ENCODE results near the gene ADO.
A peak's percentile ranks its signal among the peaks of the same experiment; 100 is the strongest.
"Not testable (repeated sequence)": the region's sequence is repeated elsewhere in the genome, so short reads cannot be mapped to it uniquely, and the experiment has no call there.

The ADO gene

DNA sequence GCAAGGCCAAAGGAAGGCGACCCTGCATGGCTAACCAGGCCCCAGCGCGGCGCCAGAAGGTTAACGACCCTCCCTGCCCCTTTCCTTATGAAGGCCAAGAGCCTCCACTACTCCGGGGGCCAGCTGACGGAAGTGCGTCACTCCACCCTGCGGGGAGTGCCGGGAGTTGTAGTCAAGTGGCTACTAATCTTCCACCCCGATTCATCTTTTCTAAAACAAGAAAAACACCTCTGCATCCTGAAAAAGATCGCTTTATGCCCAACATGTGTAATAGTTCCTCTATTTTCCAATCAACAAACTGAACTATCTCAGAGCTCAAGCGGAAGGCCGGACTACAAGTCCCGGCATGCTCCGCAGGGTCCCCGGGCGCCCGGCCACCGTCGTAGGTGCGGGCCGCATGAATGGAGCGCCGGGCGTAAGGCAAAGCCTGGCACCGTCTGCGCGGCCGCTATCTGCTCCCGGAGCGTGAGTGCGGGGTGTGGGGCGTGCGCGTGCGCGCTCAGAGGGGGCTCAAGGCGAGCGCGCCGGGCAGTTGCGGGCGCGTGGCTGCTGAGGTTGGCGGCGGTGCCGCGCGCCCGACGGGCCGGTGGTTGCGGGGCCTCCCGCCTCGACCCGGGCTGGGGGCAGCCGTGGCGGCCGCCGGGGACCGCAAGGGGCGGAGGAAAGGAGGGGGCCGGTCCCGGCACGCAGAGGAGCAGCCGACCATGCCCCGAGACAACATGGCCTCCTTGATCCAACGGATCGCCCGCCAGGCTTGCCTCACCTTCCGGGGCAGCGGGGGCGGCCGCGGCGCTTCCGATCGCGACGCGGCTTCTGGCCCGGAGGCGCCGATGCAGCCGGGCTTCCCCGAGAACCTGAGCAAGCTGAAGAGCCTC lies at the start of gene ADO:
TSS of gene ADO (plus strand) at position 365 of the 875 bp plus-strand sequence. CDS start at position 705, 340 bp downstream.
- DNase-seq, result peak; percentile 41 to 87

DNA sequence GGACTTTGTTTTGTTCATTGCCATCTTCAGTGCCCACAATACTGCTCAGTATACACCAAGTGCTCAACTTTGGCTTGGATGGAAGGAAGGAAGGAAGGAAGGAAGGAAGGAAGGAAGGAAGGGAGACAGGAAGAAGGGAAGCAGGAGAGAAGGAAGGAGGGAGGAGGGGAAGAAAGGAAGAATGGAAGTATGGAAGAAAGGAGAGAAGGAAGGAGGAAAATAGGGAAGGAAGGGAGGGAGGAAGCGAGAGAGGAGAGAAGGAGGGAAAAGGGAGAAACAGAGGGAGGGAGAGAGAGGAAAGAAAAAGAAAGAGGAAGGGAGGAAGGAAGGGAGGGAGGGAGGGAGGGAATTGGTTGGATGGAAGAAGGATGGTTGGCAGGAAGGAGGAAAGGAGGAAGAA lies 49.6 kb upstream of the ADO start:
- no peak for DNase-seq

DNA sequence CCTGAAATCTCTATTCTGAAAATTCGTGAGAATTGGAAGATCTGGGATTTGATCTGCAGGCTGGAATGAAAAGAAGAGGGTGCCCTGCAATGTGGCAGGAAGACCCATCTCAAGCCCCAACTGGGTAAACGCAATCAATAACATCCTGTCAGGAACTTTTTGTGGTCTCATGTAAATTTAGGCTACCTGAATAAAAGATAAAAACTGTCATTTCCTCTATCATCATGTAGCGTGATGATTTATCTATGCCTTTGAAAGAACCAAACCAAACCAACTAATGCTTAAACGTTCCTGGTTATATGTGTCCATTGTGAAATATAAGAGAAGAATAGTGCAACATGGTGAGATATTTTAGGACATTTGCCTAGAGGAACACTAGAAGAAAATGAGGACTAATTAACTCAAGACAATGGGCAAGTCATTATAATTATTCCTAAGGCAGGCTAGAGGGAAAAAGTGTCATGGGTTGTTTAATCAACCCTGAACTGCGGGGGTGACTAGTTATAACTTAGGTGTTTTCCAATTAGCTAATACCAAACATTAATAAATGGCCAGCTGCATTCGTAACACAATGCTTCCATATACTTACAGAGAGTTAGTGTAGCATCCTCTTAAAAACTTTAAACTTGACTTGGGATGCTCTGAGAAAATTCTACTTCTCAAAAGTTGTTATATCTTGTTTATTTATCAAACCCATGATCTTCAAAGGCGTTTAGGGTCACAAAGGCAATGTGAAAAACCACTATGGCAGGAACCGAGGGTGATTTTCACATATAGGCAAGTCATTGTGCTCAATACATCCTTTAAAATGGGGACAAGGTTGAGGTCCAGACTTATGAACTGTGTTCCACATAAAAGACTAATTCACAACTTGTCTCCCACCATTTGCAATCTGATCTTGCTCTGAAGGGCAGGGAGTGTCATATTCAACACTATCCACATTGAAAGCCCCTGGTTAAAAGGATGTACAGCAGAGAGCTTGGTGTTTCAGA lies 48.6 kb upstream of the ADO start:
- DNase-seq, result no peak

DNA sequence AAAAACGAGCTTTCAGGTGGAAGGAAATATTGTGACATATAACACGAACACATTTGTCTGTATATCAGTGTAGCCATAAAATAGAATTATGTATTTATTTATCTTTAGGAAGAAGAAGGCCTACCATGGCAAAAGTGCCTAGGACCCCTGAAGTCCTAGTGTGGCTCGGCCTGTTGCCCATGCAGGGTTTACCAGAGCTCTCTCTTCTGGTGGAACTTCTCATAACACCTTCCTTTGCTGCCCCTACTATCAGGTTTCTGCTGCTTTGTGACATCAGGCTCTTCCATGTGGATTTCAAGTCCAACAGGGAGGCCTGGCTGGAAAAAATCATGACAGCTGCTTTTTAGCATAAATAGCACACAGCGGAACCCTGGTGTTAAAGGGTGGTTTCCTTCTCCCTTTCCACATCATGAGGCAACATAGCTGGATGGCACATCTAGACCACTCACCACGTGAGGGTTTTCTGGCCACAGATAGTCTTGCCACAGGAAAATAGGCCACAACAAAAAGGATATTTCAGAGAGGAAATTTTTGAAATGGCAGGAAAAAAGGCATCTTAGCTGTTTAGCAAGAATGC lies 44.8 kb upstream of the ADO start:
- DNase-seq, result no peak

DNA sequence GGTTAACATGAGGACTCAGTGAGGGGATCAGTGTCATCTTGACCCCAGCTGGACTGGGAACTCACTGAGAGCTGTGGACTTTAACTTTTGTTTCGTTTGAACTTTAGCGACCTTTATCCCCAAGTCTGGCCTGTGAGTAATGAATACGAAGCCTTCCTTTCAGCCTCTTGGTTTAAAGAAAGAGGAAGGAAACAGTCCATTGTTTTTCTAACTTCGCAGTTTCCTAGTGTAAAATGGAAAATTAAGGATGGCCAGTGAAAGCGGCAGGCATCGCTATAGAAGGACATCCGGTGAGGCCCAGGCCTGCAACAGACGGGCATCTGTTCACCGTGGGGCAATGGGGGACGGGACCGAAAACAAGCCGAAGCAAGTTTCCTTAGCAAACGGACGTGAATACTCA lies 44.1 kb upstream of the ADO start:
- no peak for DNase-seq

DNA sequence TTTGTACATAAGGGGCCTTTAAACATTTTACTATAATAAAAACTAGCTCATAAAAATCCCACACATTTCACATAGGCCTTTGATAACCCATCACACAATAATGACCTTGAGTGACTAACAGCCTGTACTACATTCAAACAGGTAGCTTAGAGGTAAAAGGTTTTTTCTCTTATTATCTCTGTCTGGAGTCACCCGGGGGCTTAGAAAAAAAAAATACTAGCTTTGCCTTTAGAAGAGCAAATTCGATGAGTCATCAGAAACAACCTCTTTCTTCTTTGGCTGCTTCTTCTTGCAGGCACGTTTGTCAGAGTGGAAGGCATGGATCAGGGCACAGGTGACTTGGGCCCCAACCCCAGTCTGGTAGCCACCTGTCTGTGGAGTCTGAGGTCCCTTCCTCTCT lies 43.4 kb upstream of the ADO start:
- no peak for DNase-seq

DNA sequence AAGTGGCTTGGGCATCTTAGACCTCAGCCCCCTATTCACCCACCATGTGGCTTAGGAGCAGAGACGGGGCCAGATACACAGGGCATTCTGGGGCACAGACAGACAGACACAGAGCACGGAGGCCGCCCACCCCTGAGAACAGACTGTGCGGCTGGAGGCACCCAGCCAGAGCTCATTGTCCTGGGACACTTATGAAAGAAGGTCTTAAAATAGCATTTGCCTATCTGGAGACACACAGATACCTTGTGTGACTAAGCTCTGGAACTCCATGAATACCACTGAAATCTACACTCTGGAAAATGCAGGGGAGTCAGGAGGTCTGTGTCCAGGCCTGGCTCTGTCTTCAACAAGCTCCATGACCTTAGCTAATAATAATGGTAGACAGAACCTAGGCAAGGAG lies 41.4 kb upstream of the ADO start:
- DNase-seq, result no peak

DNA sequence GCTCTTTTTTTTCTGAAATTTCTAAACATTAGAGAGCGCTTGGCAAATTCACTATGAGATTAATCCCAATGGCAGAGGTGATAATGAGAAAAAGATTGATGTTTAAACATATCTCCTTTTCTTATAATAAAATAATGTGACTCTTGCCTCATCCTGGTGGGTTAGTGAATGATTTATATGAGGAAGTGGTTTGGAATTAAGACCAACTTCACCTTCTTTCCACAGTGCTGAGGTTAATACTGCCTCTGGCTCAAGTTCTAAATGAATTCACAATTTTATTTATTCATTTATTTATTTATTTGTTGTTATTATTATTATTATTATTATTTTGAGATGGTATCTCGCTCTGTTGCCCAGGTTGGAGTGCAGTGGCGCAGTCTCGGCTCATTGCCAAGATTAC lies 40.5 kb upstream of the ADO start:
- no peak for DNase-seq

DNA sequence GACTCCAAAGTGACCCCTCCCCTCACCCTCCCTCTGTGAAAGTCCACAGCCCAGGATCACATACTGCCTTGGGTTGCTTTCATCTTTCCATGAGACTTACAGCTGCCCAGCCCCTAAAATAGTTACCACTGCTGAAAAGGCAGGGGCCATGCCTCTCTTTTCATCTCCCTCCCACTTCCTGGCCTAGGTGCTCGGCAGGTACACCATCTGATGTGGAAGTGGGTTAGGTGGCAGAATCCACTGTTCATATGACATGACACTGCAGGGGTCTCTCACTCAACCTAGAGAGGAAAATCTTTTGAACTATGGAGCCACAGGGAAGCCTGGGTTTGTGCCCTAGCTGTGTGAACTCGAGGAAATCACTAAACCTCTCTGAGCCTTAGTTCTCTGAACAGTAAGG lies 38.8 kb upstream of the ADO start:
- no peak for DNase-seq

DNA sequence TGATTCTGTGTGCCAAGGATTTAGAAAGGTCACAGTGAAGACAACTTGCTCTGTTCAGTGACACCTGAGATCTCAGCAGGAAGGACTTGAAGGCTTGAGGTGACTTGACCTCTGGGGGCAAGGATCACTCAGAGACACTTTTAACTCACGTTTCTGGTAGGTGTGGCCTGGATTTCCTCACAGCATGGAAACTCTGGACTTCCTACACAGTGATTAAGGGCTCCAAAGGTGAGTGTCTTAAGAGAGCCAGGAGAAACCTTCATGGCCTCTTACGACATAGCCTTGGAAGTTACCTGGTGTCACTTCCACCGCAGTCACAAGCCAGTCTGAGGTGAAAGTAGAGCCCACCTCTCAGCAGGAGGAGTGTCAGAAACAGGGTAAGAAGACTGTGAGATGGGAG lies 38.1 kb upstream of the ADO start:
- no peak for DNase-seq

DNA sequence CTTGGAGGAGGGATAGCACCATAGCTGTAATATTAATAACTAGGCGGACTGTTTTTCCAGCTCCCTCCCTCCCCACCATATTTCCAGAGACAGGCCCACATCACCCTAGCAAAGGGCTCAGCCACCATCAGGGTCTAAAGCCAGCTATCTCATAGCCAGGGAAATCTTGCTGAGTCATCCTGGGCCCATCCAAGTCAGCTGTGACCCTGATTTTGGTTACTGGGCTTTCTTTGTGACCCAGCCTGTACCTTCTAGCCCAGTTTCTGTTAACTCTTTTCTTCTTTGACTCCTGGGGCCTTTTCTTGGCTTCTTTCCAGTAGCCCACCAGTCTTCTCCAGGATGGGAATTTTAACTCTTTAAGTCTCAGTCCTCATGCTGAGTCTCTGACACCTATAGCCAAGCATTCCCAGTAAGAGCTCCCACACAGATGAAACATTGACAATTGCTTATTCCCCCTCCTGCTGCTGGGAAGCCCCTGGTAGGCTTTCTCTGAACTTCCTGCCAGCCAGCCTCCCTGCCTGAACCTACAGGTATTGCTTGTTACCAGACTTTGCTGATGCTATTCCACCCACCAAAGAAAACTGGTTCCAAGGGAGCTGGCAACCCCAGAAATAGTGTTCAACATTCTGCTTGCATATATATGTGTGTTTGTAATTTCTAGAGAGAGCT lies 34.8 kb upstream of the ADO start:
- DNase-seq, result no peak

DNA sequence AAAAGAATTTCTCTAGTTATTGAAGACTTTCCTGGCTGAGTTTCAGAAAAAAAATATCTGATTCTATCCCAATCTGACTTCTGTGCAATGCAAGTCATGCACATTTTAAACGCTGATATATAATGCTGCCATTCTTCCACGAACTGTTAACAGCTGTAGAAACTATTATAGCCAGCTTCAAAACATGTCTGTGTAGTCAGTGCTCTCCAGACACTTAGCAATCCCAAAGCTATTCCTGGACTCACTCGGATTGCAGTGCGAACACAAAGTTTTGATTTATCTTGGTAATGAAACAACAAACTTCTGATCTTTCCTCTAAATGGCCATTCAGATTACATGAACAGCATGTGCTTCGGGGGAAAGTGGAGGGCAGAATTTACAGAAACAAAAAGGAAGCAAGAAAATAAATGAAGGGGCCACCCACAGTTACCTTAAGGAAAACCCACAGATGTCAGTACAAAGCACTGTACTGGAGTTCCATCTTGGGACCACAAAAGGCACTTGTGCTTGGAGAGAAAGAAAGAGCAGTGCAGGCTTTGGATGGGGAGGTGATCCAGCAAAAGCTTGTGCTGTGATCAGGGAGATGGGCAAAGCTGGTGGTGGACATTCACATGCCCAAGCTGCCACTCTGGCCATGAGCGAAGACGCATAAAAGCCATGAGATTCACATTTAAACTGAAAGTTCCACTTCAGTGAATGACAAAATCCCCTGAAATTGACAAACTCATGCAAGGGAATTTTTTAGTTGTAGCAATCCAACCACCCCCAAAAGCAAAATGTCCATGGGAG lies 32.1 kb upstream of the ADO start:
- DNase-seq, result no peak

DNA sequence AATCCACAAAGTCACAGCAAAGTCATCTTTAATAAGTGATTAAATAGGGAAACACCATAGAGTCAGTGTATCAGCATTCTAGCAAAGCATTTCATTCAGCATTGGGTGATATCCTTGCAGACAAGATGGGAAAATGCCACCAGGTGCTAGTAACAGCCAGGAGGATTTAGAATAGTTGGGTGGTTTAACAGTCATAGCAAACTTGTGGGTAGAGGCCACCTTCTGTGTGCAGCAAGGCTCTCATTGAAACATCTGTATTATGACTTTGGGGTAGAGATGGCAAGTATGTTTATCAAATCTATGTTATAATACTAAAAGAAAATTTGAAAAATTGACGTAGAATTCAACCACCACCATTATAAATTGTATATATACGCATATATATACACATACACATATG lies 26.4 kb upstream of the ADO start:
- no peak for DNase-seq

DNA sequence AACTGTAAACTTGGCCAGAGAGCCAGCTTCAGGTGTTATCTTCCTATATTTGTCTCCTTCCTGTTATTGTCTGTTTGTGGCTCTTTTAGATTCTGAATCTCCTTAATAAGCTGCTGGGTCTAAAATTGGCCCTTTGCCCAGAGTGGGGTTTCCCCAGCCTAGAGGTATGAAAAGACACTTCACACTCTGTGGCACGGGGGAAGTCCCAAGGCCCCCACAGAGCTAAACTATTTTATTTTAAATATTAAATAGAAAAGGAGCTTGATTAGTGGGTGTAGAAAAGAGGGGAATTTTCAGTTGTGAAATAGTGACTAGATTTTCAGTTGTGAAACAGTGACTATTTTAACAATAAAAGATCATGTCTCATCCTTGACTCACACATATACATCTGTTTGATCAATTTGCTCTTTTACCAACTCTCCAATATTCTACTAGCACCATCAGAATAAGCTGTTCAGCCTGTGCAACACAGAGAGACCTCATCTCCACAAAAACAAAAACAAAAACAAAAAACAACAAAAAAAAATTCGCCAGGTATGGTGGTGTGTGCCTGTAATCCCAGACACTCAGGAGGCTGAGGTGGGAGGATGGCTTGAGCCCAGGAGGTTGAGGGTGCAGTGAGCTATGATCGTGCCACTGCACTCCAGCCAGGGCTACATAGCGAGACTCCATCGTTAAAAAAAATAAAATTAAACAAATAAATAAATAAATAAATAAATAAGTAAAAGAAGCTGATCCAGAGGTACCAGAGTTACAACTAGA lies 24.9 kb upstream of the ADO start:
- DNase-seq, result no peak

DNA sequence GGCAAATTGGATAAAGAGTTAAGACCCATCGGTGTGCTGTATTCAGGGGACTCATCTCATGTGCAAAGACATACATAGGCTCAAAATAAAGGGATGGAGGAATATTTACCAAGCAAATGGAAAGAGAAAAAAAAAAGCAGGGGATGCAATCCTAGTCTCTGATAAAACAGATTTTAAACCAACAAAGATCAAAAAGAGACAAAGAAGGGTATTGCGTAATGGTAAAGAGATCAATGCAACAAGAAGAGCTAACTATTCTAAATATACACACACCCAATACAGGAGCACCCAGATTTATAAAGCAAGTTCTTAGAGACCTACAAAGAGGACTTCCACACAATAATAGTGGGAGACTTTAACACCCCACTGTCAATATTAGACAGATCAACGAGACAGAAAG lies 20.0 kb upstream of the ADO start:
- not testable (repeated sequence) for DNase-seq

DNA sequence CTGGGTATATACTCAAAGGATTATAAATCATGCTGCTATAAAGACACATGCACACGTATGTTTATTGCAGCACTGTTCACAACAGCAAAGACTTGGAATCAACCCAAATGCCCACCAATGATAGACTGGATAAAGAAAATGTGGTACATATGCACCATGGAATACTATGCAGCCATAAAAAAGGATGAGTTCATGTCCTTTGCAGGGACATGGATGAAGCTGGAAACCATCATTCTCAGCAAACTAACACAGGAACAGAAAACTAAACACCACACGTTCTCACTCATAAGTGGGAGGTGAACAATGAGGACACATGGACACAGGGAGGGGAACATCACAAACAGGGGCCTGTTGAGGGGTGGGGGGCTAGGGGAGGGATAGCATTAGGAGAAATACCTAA lies 16.2 kb upstream of the ADO start:
- not testable (repeated sequence) for DNase-seq

DNA sequence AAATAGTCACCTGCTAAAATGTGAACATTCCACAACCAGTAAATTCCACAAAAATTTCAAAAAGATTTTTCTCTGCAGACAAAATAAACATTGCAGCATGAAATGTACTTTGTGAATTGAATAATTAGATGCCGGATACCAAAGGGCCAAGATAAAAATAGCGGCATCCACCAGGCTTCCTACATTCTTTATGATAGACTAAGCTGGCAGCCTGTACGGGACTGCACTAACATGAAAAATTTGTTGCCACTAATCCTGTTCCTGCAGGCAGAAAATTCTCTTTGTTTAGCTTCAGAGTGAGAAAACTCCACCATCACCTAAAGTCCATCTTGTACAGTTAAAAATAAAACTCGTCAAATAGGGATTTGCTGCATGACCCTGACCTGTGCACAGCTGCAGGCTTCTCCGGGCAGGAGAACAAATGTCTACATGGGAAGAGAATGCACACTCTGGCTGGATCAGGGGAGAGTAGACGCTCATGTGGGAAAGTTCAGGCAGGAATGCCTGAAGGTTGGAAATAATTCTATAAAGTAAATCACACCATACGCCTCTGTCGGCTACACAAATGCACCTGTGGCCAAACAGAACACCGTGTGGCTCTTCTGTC lies 15.6 kb upstream of the ADO start:
- no peak for DNase-seq

DNA sequence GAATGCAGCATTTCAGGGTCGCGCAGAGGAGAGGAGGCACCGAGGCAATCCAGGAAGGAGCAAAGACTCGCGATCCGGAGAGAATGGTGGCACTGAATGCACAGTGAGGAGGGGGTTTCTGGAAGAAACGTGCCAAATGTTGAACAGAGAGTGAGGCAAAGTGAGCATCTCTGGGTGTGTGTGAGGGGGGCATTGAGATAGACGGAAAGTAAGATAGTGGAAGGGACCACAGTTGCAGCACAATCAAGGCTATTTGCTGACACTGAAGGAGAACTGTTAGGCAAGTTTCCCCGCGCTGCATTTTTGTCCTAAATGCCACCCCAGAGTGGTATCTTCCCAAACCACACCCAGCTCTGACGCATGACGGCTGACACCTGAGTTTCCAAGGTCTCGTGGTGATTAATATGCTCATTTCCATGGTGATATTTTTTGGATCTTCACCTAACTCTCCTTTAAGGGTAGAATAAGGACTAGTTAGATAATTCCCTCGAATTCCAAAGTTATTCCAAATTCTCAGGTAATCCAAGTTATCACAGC lies 14.4 kb upstream of the ADO start:
- no peak for DNase-seq

DNA sequence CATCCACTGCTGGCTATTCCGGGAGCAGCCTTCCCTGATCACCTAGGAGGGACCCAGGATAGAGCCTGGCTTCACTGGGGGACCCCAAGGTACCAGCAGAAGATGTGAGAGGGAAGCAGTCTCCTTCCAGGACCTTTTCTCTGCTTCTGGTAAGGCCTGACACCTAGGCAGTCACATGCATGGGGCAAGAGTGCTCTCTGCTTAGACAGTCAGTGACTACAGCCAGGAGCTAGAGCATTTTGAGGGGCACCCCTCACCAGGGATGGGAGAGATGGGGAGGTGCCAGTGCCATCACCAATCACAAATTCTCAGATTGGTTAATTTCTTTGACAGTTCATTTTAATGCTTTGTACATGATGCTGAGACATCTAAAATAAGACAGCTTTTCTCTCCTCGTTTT lies 13.9 kb upstream of the ADO start:
- no peak for DNase-seq

DNA sequence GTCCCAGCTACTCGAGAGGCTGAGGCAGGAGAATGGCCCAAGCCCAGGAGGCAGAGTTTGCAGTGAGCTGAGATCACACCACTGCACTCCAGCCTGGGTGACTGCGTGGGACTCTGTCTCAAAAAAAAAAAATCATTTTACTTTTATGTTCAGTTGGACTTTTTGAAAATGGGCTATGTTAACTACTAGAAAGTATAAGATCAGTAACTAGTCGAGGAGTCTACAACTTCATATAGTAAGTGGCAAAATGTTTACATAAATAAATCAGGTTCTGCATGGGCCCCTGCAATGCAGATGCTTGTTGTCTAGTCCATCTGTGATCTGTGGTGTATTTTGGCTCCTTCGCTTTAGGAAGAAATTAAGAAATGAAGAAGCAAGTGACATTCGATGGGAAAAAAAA lies 12.3 kb upstream of the ADO start:
- DNase-seq, result no peak

DNA sequence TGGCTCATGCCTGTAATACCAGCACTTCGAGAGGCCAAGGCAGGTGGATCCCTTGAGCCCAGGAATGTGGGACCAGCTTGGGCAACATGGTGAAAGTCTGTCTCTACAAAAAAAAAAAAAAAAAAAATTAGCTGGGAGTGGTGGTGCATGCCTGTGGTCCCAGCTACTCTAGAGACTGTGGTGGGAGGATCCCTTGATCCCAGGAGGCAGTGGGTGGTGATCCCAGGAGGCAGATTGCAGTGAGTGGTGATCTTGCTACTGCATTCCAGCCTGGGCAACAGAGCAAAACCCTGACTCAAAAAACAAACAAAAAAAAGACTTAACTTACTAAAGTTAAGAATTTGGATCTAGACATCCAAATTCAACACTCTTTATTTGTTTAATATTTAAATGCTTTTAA lies 10.2 kb upstream of the ADO start:
- DNase-seq, result no peak
